SIG-M5 treated with dmso at 0.1 percent for 504 hours (cell line): Measurements from ENCODE around the gene CFAP43.

ENCODE experiments used
- DNase-seq: peaks from one replicate; lab custom pipeline; 2025; ENCODE audit not compliant: unreplicated experiment; lab: John Stamatoyannopoulos, UW

CFAP43 gene

GRCh38 chr10:104100795-104101194 lies 131.4 kb downstream of the CFAP43 start:
- no peak for DNase-seq

- DNase-seq: no peak
Observed at GRCh38 chr10:104099941-104100340, 132.2 kb downstream of the CFAP43 start.

- DNase-seq: no peak
Observed at GRCh38 chr10:104099269-104099668, 132.9 kb downstream of the CFAP43 start.

GRCh38 chr10:104098358-104098925 lies 133.7 kb downstream of the CFAP43 start:
- DNase-seq: no peak

- no peak for DNase-seq
Observed at GRCh38 chr10:104096692-104097091, 135.5 kb downstream of the CFAP43 start.

- no peak for DNase-seq
Observed at GRCh38 chr10:104092749-104093148, 139.4 kb downstream of the CFAP43 start.

GRCh38 chr10:104090611-104091010 lies 141.6 kb downstream of the CFAP43 start:
- DNase-seq: no peak

GRCh38 chr10:104089621-104090020 lies 142.5 kb downstream of the CFAP43 start:
- no peak for DNase-seq

- DNase-seq: no peak
Observed at GRCh38 chr10:104088239-104088638, 143.9 kb downstream of the CFAP43 start.

GRCh38 chr10:104085801-104086400 lies 146.3 kb downstream of the CFAP43 start, which contains the start of gene COL17A1:
Gene COL17A1, minus strand, starts transcription at chr10:104085880. Its CDS starts 5,207 bp downstream, at chr10:104080673.
- no peak for DNase-seq

GRCh38 chr10:104084482-104085142 lies 147.6 kb downstream of the CFAP43 start:
- DNase-seq: no peak

- DNase-seq: no peak
Observed at GRCh38 chr10:104081998-104082397, 150.2 kb downstream of the CFAP43 start.

- no peak for DNase-seq
Observed at GRCh38 chr10:104080762-104081161, 151.4 kb downstream of the CFAP43 start.
